Tibial nerve (tissue), 3 donors: ENCODE data around the gene SV2B.

Experiments
- POLR2A ChIP-seq, 2 donors: fragments of 450-650 bp; IDR thresholded peaks; one replicate each; pipeline ENCODE4 v1.6.1; 2017; ENCODE audit warnings: antibody characterized with exemption in 2 of 2, mild to moderate bottlenecking in 2 of 2, moderate library complexity in 2 of 2
- TF ChIP-seq, protein P1 (sequence below), 5 experiments: fragments of 200-600 bp in 3 of 5; fragments of 450-650 bp in 2 of 5; sonication (generic) in 3 of 5; IDR thresholded peaks; one replicate each; pipeline ENCODE4 v1.5.1; 2016 to 2019; ENCODE audit warnings: antibody characterized with exemption in 5 of 5, mild to moderate bottlenecking in 3 of 5, moderate library complexity in 2 of 5

DNA sequence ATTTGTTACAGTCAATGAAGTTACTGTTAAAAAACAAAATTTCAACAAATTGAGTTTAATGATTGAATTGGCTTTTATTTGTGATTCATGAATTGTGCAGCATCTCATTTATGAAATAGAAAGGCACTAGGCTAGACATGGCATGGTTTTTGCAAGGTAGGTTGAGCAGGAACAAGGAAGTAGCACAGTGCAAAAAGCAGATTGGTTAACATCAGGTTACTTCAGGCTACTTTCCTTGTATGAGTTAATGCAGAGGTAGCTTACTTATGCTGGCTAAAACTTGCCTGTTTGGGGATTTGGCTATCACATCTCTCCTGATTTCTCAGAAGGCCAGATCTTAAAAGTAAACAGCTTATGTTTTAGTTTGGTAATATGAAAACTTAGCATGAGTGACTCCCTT lies 23.0 kb upstream of the SV2B start:
- TF ChIP-seq, protein P1, sequence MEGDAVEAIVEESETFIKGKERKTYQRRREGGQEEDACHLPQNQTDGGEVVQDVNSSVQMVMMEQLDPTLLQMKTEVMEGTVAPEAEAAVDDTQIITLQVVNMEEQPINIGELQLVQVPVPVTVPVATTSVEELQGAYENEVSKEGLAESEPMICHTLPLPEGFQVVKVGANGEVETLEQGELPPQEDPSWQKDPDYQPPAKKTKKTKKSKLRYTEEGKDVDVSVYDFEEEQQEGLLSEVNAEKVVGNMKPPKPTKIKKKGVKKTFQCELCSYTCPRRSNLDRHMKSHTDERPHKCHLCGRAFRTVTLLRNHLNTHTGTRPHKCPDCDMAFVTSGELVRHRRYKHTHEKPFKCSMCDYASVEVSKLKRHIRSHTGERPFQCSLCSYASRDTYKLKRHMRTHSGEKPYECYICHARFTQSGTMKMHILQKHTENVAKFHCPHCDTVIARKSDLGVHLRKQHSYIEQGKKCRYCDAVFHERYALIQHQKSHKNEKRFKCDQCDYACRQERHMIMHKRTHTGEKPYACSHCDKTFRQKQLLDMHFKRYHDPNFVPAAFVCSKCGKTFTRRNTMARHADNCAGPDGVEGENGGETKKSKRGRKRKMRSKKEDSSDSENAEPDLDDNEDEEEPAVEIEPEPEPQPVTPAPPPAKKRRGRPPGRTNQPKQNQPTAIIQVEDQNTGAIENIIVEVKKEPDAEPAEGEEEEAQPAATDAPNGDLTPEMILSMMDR (IDR thresholded peaks at IDR 0.05): no peak
- no peak for TF ChIP-seq POLR2A (IDR thresholded peaks at IDR 0.05)
